ENCODE data around the gene LRRC4C.
"Not testable (repeated sequence)": the region's sequence is repeated elsewhere in the genome, so short reads cannot be mapped to it uniquely, and the experiment has no call there.

LRRC4C gene

GRCh38 chr11:41003339-41004282, 455.8 kb downstream of the LRRC4C start:
- no peak for DNase-seq

- DNase-seq = no peak
Measured at GRCh38 chr11:40998920-40999319, 460.5 kb downstream of the LRRC4C start.

GRCh38 chr11:40987776-40988435, 471.5 kb downstream of the LRRC4C start:
- DNase-seq = no peak

- DNase-seq = no peak
Measured at GRCh38 chr11:40986320-40986719, 473.1 kb downstream of the LRRC4C start.

- DNase-seq = no peak
Measured at GRCh38 chr11:40975076-40975475, 484.4 kb downstream of the LRRC4C start.

- no peak for DNase-seq
Measured at GRCh38 chr11:40974186-40974795, 485.2 kb downstream of the LRRC4C start.

- DNase-seq = no peak
Measured at GRCh38 chr11:40958707-40959106, 500.7 kb downstream of the LRRC4C start.

GRCh38 chr11:40952479-40952878, 507.0 kb downstream of the LRRC4C start:
- no peak for DNase-seq

GRCh38 chr11:40938002-40938401, 521.5 kb downstream of the LRRC4C start:
- no peak for DNase-seq

GRCh38 chr11:40924915-40925314, 534.5 kb downstream of the LRRC4C start:
- no peak for DNase-seq

GRCh38 chr11:40921246-40921645, 538.2 kb downstream of the LRRC4C start:
- DNase-seq = no peak

- DNase-seq = not testable (repeated sequence)
Measured at GRCh38 chr11:40910774-40911173, 548.7 kb downstream of the LRRC4C start.

GRCh38 chr11:40894501-40894900, 565.0 kb downstream of the LRRC4C start:
- no peak for DNase-seq

GRCh38 chr11:40885250-40885954, 574.0 kb downstream of the LRRC4C start:
- DNase-seq = no peak

GRCh38 chr11:40882301-40882700, 577.2 kb downstream of the LRRC4C start:
- no peak for DNase-seq

GRCh38 chr11:40879911-40880310, 579.5 kb downstream of the LRRC4C start:
- DNase-seq = no peak

- DNase-seq = no peak
Measured at GRCh38 chr11:40877981-40878380, 581.5 kb downstream of the LRRC4C start.

- no peak for DNase-seq
Measured at GRCh38 chr11:40877256-40877655, 582.2 kb downstream of the LRRC4C start.

- DNase-seq = no peak
Measured at GRCh38 chr11:40867991-40868632, 591.3 kb downstream of the LRRC4C start.

GRCh38 chr11:40857754-40858153, 601.7 kb downstream of the LRRC4C start:
- not testable (repeated sequence) for DNase-seq

- DNase-seq = no peak
Measured at GRCh38 chr11:40842750-40843339, 616.6 kb downstream of the LRRC4C start.

GRCh38 chr11:40841231-40841630, 618.2 kb downstream of the LRRC4C start:
- DNase-seq = no peak

Measured in CD4-positive, alpha-beta T cell treated with Interleukin-10 for 1 hour (primary cell).